HG03378 (cell line): ENCODE results near the gene ZMAT5.

Experiments used
- ATAC-seq: cut with Tn5 transposase; IDR thresholded peaks from one replicate; pipeline ENCODE4 v1.9.1; 2021; ENCODE audit warnings: mild to moderate bottlenecking, moderate library complexity; ENCODE audit not compliant: unreplicated experiment

The ZMAT5 gene

DNA sequence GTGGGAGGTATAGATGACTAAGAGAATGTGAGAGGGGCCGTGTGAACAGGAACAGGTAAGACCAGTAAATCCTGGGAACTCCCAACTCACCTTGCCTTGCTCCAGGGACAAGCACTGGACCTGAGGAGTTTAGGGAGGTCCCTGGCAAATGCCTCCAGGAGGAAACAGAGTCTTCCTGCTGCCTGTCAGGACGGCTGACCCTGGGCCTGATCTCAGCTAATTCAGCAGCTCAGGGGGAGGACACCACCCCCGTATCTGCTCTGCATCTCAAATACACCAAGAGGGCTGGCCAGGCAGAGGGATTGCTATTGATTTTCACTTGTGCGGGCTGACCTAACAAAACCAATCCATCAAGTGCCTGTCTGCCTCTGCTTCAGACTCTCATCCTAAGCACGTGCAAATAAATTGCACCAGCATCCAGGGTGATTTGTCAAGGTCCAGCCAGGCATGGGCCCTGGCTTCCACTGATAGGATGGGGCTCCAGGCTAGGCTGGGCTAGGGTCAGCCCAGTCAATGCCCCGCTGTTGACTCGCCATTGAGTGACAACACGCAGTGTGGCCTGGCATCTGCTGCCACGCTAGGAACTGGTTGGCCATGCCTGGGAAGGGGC lies 20.7 kb upstream of the ZMAT5 start:
- no peak for ATAC-seq

DNA sequence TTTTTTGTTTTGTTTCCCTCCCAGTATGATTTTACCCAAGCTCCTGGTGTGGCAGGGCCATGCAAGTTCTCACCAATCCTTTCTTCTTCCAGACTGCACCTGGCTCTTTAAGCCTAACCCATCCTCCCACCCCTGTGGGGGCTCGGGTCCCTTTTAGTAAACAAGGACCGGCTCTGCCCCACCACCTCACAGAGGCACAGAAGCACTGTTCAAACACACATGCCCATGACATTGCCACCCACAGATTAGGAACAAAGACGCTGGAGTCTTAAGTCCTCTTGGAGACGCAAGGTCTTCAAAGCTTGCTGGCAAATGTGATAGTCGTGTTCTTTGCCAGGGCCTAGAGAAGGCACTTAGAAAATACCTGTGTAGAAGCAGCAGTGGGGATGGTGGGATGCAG lies 19.2 kb upstream of the ZMAT5 start:
- ATAC-seq, result no peak

DNA sequence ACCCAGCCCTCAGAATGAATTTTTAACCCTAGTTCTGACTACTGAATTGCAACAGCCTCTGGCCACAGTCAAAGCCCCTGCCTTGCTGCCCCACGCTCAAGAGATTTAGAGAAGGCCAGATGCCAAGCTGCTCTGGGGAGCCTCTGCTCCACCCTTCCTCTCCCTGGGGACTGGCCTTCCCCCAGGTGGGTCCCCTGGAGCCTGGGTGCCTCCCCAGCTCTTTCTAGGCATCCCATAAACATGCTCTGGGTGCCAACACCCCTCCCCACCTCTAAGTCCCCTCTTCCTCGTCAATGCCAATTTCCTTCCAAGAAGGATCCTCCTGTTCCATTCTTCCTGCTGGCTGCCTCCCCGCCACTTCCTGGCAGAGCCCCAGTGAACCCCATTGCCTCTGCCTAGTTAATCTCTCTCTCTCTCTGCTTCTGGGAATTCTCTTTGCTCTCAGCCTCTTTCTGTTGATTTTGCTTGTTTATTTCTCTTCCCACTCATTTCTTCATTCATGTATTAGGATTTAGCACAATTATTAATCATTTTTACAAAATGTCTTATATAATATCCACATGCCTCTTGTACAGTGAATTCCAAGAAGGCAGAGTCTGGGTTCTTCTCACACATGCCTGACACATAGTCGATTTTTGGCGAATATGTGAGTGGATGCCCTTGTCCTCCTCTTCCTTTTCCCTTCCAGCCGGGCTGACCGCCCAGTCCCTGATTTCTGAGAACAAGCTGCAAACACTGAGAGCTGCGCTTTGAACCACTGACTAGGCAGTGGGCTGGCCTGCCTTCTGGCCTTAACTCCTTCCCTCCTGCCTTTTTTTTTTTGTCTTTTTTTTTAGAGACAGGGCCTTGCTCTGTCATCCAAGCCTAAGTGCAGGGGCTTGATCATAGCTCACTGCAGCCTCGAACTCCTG lies 17.9 kb upstream of the ZMAT5 start:
- ATAC-seq, result no peak

DNA sequence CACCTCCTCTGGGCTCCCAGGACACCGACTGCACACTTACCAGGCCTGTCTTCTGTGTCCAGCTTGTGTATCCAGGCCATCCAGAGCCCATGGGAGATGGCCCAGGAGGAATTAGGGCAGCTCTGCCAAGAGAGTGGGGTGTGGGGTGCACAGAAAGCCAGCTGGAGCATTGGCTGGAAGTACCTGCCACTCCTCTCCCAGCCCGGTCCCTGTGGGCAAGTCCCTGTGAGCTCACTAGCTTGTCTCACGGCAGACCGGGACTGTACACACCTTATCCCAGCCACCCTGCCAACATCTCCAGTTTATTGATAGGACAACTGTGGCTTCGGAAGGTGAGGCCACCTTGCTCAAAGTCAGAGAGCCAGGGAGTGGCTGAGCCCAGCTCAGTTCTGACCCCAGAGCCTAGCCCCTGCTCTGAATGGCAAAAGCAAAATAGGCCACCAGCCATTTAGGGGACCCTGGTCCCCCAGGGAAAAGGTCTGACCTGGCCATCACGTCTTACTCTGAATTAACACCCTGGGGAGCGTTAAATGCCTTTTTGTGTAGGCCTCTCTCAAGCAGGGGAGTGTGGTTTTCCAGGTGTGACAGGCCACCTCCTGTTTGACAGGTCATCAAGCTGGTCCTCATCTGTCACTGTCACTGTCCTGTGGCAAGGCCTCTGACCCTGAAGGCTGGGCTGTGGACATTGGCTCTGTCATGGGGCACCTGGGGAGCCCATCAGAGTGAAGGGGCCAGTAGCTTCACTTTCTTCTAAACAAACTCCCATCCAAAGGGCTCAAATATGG lies 15.4 kb upstream of the ZMAT5 start:
- ATAC-seq, result no peak

DNA sequence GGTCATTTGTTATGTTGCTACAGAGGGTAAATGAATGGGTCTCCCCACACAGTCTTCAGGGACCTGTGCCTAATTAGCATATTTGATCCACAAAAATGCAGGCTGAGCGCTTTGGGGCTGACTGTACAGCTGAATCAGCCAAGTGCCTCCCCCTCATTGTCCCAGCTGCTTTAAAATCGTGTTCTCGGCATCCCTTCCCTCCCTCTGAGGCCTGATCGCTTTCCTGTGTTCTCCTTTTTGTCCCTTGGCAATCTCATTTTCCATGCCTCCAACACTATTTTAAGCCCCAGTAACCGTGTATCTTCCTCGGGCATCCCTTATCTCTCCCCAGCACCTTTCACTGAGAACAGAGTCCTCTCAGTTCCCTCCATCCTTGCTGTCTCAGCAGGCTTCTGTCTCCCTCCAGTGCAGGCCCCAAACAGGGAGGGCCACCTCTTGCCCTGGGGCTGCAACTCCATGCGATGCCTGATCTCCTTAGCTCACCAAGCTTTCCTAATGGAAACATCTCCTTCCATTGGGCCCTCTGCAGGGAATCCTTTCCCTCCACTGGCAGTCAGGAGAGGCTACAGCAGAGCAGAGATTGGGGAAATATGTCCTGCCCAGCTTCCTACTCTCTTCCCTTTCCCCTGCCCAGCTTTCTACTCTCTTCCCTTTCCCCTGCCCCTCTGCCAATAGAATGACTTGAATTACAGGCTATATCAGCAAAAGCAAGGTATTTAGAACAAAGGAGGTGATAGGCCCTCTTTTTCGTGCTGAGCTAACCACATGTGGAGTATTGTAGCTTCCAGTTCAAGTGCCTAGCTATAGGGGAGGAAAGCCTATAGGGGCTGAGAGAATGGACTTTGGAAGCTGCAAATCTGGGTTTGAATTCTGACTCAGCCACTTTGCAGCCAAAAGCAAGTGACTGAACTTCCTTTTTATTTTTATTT lies 14.2 kb upstream of the ZMAT5 start:
- no peak for ATAC-seq

DNA sequence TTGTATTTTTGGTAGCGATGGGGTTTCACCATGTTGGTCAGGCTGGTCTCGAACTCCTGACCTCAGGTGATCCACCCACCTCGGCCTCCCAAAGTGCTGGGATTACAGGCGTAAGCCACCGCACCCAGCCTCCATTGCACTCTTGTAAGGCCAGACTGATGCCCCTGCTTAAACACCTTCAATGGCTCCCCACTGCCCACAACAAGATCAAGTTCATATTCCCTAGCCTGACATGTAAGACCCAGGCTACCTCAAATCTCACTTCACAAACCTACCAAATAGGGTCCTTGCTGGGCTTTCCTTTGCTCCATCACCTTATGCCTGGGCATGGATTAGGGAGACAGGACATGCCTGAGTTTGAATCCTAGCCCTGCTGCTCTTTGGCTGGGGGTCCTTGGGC lies 13.4 kb upstream of the ZMAT5 start:
- ATAC-seq, result no peak

DNA sequence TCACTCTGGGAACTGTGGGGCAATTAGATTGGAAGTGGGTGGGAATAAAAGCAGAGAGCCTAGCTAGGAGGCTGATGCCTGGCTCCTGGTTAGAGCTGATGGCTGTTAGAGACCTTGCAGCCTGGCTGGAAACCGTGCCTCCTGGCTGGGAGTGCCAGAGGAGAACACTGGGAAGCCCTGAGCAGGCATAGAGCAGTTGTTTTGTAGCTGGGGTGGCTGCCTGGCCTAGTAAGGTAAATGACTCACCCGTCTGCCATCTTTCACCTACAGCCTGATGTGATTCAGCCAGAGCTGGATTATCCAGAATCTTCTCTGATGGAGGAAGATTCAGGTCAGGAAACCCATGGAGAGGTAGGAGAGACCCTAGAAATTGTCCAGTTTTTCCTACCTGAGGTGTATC lies 6.4 kb upstream of the ZMAT5 start:
- no peak for ATAC-seq

DNA sequence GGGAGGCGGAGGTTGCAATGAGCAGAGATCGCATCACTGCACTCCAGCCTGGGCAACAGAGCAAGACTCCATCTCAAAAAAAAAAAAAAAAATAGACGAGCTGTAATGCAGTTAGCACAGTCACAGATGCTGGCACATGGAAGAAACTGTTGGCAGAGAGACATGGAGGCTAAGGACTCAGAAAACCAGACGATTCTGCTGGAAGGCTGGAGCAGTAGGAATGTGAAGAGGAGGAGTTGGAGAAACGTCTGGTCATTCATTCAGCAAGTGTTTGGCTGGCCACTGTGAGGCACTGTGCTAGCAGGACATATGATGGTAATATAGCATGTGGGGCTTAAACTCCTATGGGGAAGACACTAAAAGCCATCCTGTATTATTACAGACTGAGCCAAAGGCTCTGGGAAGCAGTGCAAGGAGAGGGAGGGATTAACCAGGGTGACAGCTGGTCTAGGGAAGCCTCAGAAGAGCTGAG lies 5.4 kb upstream of the ZMAT5 start:
- no peak for ATAC-seq

DNA sequence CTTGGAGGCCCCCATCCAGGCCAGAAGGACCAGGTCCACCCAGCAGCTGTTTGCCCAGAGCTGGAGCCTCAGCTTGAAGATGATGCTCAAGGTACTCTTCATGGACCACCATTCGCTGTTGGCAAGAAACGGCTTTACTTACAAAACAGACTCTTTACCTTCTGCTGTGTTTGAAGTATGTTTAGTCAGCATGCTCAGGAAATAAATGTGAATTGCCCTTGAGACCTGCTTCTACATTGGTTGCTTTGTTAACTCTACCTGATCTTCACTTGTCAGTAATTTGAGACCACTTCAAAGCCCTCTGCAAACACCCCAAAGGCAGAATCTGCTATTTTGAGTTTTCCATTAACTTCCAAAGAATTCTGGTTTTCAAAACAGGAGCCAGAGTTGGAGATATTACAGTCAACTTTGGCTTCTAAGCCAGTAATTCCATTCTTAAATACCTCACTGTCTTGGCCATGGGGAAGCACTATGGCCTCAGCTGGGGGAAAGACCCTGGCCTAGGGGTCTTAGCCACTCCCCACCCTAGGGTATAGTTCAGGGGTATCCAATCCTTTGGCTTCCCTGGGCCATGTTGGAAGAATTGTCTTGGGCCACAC lies 3.0 kb upstream of the ZMAT5 start:
- no peak for ATAC-seq

DNA sequence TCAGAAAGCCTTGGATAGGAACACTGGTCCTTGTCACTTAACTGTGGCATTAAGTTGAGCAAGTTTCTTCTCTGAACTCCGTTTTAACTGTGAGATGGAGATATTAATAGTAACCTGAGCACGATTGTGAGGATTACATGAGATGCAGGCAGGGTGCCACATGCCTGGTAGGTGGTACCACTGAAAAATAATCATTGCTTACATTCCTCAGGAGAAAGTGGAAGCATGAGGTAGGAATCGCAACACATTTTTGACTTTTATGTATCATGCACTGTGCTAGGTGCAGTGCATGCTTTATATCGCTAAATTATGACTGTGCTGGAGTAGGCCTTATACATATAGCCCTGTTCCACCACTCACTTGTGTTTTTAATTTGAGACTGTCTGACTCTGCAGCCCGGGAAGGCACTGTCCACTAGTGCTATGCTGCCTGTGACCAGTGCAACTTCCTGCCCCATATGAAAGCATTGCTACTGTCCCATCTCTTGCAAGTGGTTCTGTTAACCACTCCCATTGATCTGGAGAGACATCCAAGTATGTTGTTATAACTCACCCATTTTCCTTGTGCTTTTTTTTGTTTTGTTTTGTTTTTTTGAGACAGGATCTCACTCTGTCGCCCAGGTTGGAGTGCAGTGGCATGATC lies 1.4 kb upstream of the ZMAT5 start:
- ATAC-seq, result no peak

DNA sequence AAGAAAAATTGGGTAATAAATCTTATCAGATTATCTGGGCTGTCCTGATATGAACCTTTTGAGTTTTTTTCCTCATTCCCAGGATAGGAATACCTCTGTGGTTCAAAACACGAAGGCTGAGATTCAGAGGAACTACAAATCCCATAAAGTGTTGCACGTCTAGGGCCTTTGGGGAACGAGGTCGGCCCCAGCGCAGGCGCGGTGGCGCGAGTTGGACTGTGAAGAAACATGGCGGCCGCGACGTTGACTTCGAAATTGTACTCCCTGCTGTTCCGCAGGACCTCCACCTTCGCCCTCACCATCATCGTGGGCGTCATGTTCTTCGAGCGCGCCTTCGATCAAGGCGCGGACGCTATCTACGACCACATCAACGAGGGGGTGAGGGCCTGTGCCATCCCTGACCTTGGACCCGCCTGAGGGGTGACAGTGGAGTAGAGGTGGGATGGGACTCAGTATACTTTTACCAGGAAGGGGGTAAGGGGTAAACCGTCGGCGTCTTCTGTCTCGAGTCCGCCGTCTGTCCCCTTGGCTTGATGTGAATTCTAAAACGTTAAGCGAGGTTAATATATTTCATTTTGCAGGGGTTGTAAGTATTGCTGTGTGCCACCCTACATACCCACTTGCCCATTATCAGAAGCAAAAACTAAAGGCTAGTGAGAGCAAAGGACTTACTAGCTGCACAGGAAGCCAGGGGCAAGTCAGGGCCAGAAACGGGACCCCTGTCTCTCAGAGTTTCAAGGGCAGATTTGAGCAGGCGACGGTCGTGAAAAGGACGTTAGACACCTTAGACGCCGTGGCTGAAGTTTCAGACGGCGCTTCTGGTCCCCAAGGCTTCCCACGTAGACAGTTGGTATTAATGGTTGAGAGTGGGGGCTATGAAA lies 604 bp upstream of the ZMAT5 start, which contains the start of gene UQCR10:
TSS of gene UQCR10 (plus strand) at position 199 of the 881 bp plus-strand sequence. CDS start at position 229, 30 bp downstream.
- ATAC-seq, result peak; percentile 60

DNA sequence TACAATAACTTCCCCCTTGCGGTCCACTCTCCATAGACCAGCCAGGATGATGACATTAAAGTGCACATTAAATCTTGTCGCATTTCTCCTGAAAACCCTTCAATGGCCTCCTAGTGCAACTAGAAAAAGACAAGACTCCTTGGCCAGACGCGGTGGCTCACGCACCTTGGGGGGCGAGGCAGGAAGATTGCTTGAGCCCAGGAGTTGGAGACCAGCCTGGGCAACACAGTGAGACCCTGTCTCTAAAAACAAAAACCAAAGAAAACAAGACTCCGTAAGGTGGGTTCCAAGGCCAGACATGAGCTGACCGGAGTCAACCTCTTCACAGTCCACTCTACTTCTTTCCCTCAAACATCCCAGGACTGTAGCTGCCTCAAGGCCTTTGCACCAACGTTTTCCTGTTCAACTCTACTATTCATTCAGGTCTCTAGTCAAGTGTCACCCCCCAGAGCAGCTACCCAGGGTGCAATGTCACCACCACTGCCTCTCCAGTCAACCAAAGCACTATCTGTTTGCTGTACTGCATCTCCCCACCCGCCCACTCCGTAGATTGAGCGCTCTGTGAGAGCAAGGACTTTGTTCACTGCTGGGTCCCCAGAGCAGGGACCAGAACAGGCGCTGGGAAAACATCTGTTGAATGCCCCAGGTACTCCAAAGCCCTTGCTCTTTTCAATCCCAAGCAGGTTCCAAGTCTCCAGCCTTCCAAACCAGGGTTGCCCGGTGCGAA lies 739 bp downstream of the ZMAT5 start:
- peak; percentile 13 for ATAC-seq

DNA sequence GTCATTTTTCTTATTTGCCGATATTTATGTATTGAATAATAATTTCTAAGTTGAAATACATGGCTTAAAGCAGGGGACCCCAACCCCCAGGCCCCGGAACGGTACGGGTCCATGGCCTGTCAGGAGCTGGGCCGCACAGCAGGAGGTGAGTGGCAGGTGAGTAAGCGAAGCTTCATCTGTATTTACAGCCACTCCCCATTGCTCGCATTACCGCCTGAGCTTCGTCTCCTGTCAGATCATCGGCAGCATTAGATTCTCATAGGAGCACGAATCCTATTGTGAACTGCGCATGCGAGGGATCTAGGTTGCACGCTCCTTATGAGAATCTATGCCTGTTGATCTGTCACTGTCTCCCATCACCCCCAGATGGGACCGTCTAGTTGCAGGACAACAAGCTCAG lies 4.5 kb downstream of the ZMAT5 start:
- ATAC-seq, result no peak

DNA sequence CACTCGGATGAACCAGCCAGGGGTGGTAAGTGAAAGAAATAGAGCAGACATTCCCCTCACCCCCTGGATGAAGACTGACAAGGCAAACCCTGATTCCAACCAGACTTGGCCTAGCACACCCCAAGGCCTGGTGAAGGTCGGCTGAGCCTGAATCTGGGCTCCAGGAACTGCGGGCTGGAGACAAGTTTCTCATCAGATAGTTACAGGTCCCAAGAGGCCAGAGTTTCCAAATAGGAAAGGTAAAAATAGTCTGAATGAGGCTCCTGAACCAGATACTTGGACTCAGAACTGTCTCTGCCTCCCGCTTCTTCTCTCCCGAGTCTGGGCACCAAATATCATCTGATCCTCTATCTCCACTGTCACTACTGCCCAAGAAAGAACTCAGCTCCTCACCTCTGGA lies 7.8 kb downstream of the ZMAT5 start:
- no peak for ATAC-seq

DNA sequence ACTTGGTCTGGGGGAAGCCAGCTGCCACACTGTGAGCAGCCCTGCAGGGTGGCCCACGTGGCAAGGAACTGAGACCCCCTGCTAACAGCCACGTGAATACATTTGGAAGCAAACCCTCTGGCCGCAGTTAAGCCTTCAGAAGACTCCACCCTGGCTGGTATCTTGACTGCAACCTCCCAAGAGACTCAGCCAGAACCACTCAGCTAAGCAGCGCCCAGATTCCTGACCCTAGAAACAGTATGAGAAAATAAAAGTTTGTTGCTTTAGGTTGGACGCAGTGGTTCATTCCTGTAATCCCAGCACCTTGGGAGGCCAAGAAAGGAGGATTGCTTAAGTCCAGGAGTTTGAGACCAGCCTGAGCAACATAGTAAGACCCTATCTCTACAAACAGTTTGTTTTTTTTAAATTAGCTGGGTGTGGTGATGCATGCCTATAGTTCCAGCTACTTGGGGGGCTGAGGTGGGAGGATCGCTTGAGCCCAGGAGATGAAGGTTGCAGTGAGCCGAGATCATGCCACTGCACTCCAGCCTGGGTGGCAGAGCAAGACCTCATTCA lies 8.7 kb downstream of the ZMAT5 start:
- ATAC-seq, result no peak

DNA sequence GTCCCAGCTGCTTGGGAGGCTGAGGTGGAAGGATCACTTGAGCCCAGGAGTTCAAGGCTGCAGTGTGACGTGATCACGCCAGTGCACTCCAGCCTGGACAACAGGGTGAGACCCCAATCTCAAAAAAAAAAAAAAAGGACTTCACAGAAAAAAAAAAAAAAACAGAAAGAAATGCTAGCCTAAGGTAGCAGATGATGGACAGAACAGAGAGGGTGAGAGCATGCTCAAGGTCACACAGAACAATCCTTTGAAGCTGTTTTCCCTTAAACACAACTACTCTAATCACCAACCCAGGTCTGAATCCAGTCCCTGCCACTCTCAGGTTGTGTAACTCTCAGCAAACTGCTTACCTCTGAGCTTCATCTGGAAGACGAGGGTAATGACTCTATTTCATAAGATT lies 9.7 kb downstream of the ZMAT5 start:
- ATAC-seq, result no peak

DNA sequence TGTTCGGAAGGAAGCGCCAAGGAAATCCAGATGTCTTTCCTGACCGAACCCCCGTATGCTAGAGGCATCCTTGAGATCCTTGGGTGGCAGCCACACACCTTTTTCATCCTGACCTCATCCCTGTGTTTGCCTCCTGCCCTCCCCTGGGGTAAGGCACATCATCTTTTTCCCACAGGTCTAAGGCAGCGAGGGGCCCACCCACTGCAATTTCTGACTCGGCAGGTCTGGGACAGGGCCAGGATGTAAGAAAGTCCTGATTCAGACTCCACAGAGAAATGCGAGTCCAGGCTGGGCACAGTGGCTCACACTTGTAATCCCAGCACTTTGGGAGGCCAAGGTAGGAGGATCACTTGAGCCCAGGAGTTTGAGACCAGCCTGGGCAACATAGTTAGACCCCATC lies 10.5 kb downstream of the ZMAT5 start:
- ATAC-seq, result no peak

DNA sequence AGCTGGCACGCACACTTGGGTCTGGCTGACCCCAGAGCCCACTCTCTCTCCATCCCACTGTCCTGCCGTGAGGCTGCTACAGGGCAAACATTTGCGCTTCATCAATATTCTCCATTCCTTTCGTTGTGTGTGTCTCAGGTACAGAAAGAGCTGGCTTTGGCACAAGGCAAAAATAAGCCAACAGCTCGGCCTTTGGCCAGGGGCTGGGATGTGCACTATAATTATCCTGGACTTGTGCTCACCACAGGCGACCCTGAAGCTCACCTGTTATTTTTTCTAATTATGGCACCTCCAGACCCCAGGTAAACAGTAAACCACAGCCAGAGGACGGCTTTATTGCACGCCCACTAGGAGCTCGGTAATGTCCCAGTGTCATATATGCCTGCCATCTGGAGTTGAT lies 10.9 kb downstream of the ZMAT5 start:
- no peak for ATAC-seq
